C4-2B (cell line): ENCODE data around the gene HRG.

Experiments
- CTCF ChIP-seq: fragments of 450-650 bp; conservative IDR thresholded peaks from 2 replicates; pipeline ENCODE4 v1.5.1; 2017; ENCODE audit warnings: mild to moderate bottlenecking
- ZFX ChIP-seq: fragments of 450-650 bp; IDR thresholded peaks from 2 replicates; pipeline ENCODE4 v1.6.1; 2017

DNA sequence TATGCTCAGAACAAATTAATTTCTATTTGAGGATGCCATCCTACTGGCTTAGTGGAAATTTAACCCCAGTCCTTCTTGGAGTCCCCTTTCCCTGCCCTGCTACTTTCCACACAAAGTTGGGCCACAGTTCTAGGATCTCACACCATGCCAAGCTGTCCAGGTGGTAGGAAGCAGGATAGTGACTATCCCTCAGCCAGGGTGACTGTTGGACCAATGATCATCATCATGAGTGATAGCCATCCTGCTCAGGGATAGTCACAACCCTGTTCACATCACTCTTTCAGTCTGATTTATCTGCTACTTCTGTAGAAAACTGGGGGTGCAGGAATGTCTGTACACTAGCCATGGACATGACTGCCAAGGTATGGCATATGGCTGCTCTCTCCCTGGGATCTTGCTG is 12.8 kb downstream of the HRG start:
- TF ChIP-seq CTCF = no peak
- no peak for TF ChIP-seq ZFX
